OCI-M1 (cell line): ENCODE measurements around the gene ZNF12.
A peak's percentile ranks its signal among the peaks of the same experiment; 100 is the strongest.

Experiments
- DNase-seq: peaks from one replicate; lab custom pipeline; 2025; lab: John Stamatoyannopoulos, UW

Gene ZNF12

DNA sequence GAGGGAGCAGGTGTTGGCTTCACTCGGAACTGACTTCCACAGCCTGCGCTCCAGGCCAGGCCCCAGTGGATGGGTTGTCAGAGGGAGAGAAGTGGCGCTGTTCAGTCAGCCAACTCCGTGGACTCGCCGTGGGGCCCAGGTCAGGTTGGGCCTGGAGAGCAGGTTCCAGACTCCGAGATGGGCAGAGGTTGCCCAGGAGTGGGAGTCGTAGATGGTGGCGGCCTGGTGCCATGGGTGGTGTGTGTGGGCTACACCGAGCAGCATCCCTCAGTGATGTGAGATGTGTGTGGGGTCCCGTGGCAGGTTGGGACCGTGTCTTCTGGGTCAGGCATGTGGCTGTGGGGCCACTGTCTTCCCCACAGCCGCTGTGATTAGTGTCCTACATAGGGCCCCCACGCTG lies 59.2 kb downstream of the ZNF12 start:
- DNase-seq: no peak

DNA sequence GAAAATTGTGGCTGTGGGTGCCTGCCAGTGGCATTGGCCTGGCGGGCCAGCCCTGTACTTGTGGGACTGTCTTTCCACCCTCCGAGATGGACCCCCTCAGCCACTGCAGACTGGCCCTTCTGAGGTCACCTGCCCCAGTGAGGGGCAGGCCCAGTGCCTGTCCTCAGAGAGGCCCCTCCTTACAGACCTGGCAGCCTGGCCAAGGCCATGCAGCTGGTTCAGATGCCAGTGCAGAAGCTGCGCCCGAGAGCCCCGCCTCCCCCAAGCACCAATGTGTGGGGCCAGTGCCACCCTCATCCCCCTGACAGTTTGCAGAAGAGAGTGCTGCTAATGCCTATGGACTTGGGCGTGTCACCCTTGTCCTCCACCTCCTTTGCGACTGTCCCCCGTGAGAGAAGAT lies 59.7 kb downstream of the ZNF12 start:
- no peak for DNase-seq

GRCh38 chr7:6646465-6646864 lies 60.3 kb downstream of the ZNF12 start:
- DNase-seq: no peak

DNA sequence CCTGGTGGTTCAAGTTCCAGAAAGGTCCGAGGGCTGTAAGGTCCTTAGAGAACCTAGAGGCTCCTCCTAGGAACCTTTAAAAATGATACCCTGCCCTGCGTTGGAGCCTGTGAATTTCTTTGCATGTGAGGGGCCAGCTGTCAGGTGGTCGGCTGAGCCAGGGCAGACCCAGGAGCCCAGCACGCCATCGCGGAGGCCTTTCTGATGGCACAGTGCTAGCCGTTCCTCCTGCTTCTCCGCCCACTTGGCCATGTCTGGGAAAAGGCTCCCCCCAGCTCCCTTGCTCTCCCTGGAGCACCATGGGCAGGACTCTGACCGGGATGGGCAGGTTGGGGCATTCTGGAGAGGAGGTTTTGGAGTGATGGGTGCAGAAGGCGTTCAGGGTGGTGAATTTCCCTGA lies 62.0 kb downstream of the ZNF12 start:
- DNase-seq: no peak

- DNase-seq: no peak
Observed at GRCh38 chr7:6643915-6644625, 62.7 kb downstream of the ZNF12 start.

DNA sequence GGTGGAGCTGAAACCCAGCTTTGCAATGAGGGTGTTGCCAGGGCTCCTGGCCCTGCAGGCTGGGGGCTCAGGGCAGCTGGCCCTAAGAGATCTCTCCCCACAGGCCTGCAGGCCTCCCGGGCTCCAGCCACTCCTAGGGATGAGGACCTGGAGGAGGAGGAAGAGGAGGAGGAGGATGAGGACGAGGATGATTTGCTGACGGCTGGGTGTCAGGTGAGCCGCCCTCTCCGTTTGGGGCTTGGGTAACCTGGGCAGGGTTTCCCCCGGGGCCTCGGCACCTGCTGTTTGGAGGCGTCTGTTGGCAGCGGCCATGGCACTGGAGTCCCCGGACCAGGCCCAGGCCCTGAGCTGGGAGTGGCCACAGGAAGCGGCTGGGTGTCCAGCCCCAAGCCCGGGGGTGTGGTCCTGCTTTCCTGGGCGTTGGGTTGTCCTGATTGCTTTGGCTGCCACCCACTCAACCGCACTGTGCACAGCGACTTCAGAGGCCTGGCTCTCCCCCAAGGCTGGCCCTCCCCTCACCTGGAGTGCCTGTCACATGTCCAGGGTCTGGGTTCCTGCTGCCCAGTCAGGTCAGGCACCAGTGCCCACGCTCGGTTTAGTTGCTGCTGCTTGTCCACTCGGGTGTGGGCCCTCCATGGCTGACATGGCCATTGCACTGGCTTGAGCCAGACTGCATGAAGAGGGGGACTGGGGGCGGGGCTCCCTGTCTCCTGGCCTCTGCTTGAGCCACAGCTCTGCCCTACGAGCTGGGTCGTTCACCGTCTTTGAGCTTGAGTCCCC lies 63.7 kb downstream of the ZNF12 start:
- no peak for DNase-seq

DNA sequence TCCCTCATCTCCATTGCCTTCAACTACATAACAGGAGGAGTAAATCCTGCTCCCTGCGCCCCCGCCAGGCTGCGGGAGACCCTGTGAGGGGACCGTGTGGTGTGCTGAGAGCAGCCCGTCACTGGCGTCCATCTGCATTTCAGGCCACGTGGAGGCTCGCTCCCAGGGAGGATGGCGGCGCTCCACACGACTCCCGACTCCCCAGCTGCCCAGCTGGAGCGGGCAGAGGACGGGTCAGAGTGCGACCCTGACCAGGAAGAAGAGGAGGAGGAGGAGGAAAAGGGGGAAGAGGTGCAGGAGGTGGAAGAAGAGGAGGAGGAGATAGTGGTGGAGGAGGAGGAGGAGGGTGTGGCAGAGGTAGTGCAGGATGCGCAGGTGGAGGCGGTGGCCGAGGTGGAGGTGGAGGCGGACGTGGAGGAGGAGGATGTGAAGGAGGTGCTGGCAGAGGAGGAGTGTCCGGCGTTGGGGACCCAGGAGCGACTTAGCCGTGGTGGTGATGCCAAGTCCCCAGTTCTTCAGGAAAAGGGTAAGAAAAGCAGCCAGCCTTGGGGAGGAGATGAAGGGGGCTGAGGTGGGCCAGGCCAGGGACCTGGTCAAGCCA lies 64.4 kb downstream of the ZNF12 start:
- no peak for DNase-seq

GRCh38 chr7:6641305-6642035 lies 65.3 kb downstream of the ZNF12 start:
- DNase-seq: no peak

DNA sequence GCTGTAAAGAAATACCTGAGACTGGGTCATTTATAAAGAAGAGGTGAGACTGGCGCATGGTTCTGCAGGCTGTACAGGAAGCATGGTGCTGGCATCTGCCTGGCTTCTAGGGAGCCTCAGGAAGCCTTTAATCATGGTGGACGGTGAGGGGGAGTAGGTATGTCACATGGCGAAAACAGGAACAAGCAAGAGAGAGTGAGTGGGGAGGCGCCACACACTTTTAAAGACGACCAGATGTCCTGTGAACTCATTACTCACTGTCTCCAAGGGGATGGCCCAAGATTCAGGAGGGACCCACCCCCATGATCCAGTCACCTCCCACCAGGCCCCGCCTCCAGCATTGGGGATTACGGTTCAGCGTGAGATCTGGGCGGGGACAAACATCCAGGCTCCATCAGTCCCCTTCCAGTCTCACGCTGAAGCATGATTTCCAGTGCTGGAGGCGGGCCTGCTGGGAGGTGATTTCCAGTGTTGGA lies 66.5 kb downstream of the ZNF12 start:
- peak; percentile 57 for DNase-seq

DNA sequence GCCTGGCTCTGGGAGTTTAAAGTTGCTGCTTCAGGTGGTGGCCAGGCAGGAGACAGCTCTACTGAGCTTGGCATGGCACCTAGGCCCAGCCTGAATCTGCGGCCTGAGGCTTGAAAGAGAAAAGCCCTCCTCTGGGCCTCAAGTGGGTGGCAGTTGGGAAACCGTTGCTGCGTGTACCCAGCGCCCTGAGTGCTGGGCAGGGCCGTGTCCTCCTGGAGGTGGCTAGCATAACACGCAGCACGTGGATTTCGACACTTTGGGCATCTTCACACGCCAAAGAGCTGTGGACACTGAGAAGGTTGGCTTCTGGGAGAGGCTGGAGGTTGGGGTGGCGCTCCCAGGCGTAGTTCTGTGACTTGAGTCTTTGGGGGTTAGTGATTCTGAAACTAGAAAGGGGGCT lies 67.1 kb downstream of the ZNF12 start:
- no peak for DNase-seq

DNA sequence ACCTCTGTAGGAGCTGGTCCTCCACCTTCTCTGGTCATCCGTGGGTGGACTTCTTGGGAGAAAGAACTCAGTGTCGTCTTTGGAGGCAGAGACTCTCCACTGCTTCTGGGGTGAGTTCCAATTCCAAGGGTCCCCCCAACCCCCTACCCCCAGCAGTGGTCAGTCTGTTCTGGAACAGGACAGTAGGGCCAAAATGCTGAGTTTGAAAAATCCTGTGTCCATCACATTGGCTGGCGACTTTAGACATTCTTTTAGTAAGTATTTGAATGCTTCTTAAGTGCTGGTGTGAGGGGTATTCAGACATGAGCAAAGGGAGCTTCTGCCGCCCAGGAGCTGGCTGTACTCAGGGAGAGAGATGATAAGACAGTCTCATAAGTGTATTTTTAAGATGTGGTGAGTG lies 67.7 kb downstream of the ZNF12 start:
- no peak for DNase-seq
